Dedifferentiated amniotic fluid mesenchymal stem cell (primary cell): ENCODE data around the gene TENT4B.

Experiments
- DNase-seq: peaks from one replicate; pipeline ENCODE4 v3.0.0-alpha.2; 2016; ENCODE audit errors: extremely low spot score

The TENT4B gene

GRCh38 chr16:50270510-50271147 lies 117.5 kb downstream of the TENT4B start:
- DNase-seq, result no peak

GRCh38 chr16:50271148-50272041 lies 118.3 kb downstream of the TENT4B start:
- no peak for DNase-seq

- no peak for DNase-seq
These were observed 119.0 kb downstream of the TENT4B start for GRCh38 chr16:50272111-50272571.

GRCh38 chr16:50272687-50273381 lies 119.7 kb downstream of the TENT4B start:
- no peak for DNase-seq

GRCh38 chr16:50273382-50273690 lies 120.2 kb downstream of the TENT4B start:
- DNase-seq, result no peak

GRCh38 chr16:50273888-50274325 lies 120.8 kb downstream of the TENT4B start:
- DNase-seq, result no peak

GRCh38 chr16:50274326-50275097 lies 121.4 kb downstream of the TENT4B start:
- no peak for DNase-seq

GRCh38 chr16:50275098-50275415 lies 122.0 kb downstream of the TENT4B start:
- DNase-seq, result no peak

- no peak for DNase-seq
These were observed 122.6 kb downstream of the TENT4B start for GRCh38 chr16:50275428-50276325.

GRCh38 chr16:50276326-50276640 lies 123.2 kb downstream of the TENT4B start:
- DNase-seq, result no peak

GRCh38 chr16:50276801-50277555 lies 123.9 kb downstream of the TENT4B start:
- DNase-seq, result no peak

GRCh38 chr16:50278251-50278650 lies 125.1 kb downstream of the TENT4B start:
- no peak for DNase-seq

- DNase-seq, result no peak
These were observed 126.4 kb downstream of the TENT4B start for GRCh38 chr16:50279504-50279865.

- no peak for DNase-seq
These were observed 127.8 kb downstream of the TENT4B start for GRCh38 chr16:50280932-50281331.
